ENCODE results near the gene IMP4. TPM values are rescaled to one million over a fixed set of nuclear protein-coding genes. Genes with fewer than 3 reads are reported as not detected.

The IMP4 gene
- total and polyA plus RNA-seq, 2 of the 4 experiments (the other 2 are of a cell fraction) = 154 to 169 TPM

DNA sequence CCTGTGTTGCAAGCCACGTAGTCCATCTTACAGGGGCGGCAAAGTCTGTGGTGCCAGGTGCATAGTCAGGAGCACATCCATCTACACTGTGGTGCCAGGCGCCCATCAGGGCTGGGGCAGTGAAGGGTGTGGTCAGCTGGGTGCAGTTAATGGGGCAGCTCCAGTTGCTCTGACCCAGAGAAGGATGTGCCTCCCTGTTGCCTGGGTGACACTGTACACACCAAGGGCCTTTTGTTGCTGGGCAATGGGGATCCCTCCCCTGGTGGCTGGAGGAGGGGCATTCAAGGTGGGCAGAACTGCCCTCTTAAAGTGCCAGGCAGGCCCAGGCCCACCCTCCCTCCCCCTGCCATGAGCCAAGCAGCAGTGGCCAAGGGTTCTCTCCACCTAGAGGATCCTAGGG, 28.3 kb upstream of the IMP4 start:
- Histone ChIP-seq H2BK15ac (ENCODE audit: low read depth, low read length) (no peak overlapping the region), H4K20me1 (ENCODE audit: insufficient read depth, low read length) (no peaks in the 10 kb centered on the region), H4K5ac (ENCODE audit: low read depth, low read length) (no peak overlapping the region), H3K4me1 (ENCODE audit: control insufficient read depth, insufficient read depth, low read length) (no peaks in the 10 kb centered on the region), H3K4me3 (ENCODE audit: insufficient read depth, low read depth, low read length) (no peak overlapping the region), H3K79me1 (ENCODE audit: low read depth in 1 of 2, low read length in 2 of 2) (no peaks in the 10 kb centered on the region), H3K9me3 (ENCODE audit: control insufficient read depth, insufficient read depth, low read length) (no peaks in the 10 kb centered on the region), H2BK120ac (ENCODE audit: low read depth, low read length) (no peak overlapping the region), H2AK9ac (replicated peaks; ENCODE audit: low read depth, low read length, poor library complexity) (no peak overlapping the region), H3K56ac (ENCODE audit: extremely low read depth, insufficient read depth, low read length) (no peak overlapping the region), H3K4ac (ENCODE audit: low read depth, low read length) (no peak overlapping the region), H3K36me3 (ENCODE audit: control insufficient read depth, insufficient read depth, low read length) (no peaks in the 10 kb centered on the region), H3K14ac (replicated peaks; ENCODE audit: low read depth, low read length) (no peak overlapping the region), H3K9me1 (ENCODE audit: insufficient read depth, low read length) (no peaks in the 10 kb centered on the region), H3K23ac (ENCODE audit: low read depth, low read length) (no peak overlapping the region), H2AFZ (replicated peaks; ENCODE audit: low read length, poor library complexity) (no peak overlapping the region), H3K27ac (ENCODE audit: insufficient read depth, low read length) (no peak overlapping the region), H3K18ac (ENCODE audit: low read depth, low read length) (no peak overlapping the region), H3K4me2 (ENCODE audit: low read depth, low read length) (no peak overlapping the region), H4K8ac (ENCODE audit: low read depth in 2 of 2, low read length in 2 of 2) (no peak overlapping the region), H3K27me3 (ENCODE audit: control insufficient read depth, insufficient read depth, low read length) (no peaks in the 10 kb centered on the region; the same call in 1 of the 2 replicates), H2AK5ac (ENCODE audit: low read depth, low read length) (no peak overlapping the region), H3K9ac (ENCODE audit: low read depth, low read length) (no peak overlapping the region), H2BK5ac (ENCODE audit: low read depth, low read length, poor library complexity, severe bottlenecking) (no peak overlapping the region), H2BK20ac (ENCODE audit: low read depth, low read length) (no peak overlapping the region), H4K91ac (ENCODE audit: insufficient read depth, low read depth, low read length) (no peak overlapping the region)
- ChIA-PET POLR2A (ENCODE audit: unreplicated experiment) (no interaction called here), CTCF (no interaction called here)
- dilution Hi-C loops (cut with HindIII; ENCODE audit: low sequenced_read_pairs, unreplicated experiment) (no loop called here), intact Hi-C loops (cut with micrococcal nuclease) (no loop called here), in situ Hi-C loops (cut with MboI; ENCODE audit: low sequenced_read_pairs) (no loop called here)
- DNase-seq (no peak), ATAC-seq (ENCODE audit: low read depth) (no peak)
- no CpG with 5 or more reads among the region's 3 CpGs for WGBS, 2 experiments (ENCODE audit: extremely low coverage in 2 of 2, insufficient read length in 1 of 2)
- TF ChIP-seq RCOR1 (IDR thresholded peaks at IDR 0.05; ENCODE audit: insufficient replicate concordance, low read length) (no peak), RFX5 (IDR thresholded peaks at IDR 0.05; ENCODE audit: low read depth, low read length) (no peak), FOS (IDR thresholded peaks at IDR 0.05; ENCODE audit: low read depth, low read length) (no peak), MAZ (IDR thresholded peaks at IDR 0.05; ENCODE audit: borderline replicate concordance, low read depth, low read length) (no peak), CHD1 (IDR thresholded peaks at IDR 0.05; ENCODE audit: low read depth, low read length) (no peak), SMC3 (IDR thresholded peaks at IDR 0.05; ENCODE audit: low read depth, low read length) (no peak), MXI1 (IDR thresholded peaks at IDR 0.05; ENCODE audit: borderline replicate concordance, low read depth, low read length) (no peak)
- TF ChIP-seq, protein P1, sequence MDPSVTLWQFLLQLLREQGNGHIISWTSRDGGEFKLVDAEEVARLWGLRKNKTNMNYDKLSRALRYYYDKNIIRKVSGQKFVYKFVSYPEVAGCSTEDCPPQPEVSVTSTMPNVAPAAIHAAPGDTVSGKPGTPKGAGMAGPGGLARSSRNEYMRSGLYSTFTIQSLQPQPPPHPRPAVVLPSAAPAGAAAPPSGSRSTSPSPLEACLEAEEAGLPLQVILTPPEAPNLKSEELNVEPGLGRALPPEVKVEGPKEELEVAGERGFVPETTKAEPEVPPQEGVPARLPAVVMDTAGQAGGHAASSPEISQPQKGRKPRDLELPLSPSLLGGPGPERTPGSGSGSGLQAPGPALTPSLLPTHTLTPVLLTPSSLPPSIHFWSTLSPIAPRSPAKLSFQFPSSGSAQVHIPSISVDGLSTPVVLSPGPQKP (IDR thresholded peaks at IDR 0.05; ENCODE audit: borderline replicate concordance, low read depth, low read length) = no peak
- no TSS peak for BruUV-seq (replicated peaks)
